ENCODE measurements around the gene ZNF346.
"Not testable (repeated sequence)": the region's sequence is repeated elsewhere in the genome, so short reads cannot be mapped to it uniquely, and the experiment has no call there.

ZNF346 gene, protein sequence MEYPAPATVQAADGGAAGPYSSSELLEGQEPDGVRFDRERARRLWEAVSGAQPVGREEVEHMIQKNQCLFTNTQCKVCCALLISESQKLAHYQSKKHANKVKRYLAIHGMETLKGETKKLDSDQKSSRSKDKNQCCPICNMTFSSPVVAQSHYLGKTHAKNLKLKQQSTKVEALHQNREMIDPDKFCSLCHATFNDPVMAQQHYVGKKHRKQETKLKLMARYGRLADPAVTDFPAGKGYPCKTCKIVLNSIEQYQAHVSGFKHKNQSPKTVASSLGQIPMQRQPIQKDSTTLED

DNA sequence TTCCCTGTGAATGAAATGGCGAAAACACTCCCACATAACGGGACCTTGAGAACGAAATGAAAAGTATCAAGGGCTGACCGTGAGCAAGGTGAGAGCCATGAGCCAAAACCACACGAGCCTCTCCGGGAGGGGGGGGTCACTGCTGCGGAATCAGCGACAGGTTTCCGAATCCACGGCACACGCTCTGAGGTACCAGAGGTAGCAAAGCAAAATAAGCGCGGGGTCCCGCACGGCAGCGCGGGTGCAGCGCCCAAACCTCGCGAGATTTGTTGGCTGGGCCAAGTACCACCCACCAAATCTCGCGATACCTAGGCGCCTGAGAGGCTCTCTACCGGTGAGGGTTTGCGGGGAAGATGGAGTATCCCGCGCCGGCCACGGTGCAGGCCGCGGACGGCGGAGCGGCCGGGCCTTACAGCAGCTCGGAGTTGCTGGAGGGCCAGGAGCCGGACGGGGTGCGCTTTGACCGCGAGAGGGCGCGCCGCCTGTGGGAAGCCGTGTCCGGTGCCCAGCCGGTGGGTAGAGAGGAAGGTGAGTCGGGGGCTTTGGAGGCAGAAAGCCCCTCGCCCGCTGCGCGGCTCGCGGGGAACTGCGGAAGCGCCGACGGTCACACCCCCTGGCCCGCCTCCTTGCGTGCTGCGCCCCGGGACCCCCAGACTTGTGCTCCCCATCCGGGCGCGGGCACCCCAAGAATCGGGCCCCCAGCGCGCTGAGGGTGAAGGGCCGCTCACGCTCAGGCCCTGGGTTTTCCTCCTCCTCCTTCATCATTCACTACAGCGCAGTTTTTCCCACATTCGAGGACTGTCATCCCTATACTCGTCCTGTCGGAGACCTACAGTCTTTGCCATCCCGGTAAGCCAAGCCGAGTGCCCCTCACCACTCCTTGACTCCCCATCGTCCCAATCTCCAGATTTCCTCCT is at the start of gene ZNF346:
Gene ZNF346, plus strand, starts transcription at position 311 of the 917 bp plus-strand sequence. Its CDS starts 43 bp downstream, at position 354.
- peak; percentile 74 for DNase-seq (ENCODE audit: low read depth, low spot score)

DNA sequence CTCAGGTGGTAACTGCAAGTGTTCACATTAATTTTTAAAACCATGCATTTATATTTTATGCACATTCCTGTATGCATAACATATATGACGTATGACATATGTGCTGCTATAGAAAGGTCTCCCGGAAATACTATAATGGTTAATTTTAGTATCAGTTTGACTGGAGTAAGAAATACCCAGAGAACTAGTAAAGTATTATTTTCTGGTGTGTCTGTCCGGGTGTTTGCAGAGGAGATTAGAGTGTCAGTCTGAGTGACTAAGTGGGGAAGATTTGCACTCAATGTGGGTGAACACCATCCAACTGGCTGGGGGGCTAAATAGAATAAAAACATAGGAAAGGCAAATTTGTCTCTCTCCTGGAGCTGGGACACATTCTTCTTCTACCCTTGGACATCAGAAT is 42.8 kb upstream of the ZNF346 start:
- DNase-seq (ENCODE audit: low read depth, low spot score), result no peak

DNA sequence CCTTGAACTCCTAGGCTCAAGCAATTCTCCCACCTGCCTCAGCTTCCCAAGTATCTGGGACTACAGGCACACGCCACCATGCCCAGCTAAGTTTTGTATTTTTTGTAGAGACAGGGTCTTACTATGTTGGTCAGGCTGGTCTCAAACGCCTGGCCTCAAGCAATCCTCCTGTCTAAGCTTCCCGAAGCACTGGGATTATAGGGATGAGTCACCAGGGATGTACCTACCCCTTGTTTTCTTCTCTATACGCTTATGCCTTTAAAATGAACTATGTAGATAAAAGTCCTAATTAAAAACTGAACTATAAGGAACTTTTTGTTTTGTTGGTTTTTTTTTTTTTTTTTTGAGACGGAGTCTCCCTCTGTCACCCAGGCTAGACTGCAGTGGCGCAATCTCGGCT is 41.7 kb upstream of the ZNF346 start:
- no peak for DNase-seq (ENCODE audit: low read depth, low spot score)

- not testable (repeated sequence) for DNase-seq (ENCODE audit: low read depth, low spot score)
Observed at GRCh38 chr5:176983112-176983511, 39.4 kb upstream of the ZNF346 start.

- DNase-seq (ENCODE audit: low read depth, low spot score), result not testable (repeated sequence)
Observed at GRCh38 chr5:176983593-176983992, 38.9 kb upstream of the ZNF346 start.

DNA sequence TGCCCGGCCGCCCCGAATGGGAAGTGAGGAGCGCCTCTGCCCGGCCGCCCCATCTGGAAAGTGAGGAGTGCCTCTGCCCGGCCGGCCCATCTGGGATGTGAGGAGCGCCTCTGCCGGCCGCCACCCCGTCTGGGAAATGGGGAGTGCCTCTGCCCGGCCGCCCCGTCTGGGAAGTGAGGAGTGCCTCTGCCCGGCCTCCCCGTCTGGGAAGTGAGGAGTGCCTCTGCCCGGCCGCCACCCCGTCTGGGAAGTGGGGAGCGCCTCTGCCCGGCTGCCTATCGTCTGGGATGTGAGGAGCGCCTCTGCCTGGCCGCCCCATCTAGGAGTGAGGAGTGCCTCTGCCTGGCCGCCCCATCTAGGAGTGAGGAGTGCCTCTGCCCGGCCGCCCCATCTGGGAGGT is 38.3 kb upstream of the ZNF346 start:
- not testable (repeated sequence) for DNase-seq (ENCODE audit: low read depth, low spot score)

- DNase-seq (ENCODE audit: low read depth, low spot score), result no peak
Observed at GRCh38 chr5:176985516-176985915, 37.0 kb upstream of the ZNF346 start.

DNA sequence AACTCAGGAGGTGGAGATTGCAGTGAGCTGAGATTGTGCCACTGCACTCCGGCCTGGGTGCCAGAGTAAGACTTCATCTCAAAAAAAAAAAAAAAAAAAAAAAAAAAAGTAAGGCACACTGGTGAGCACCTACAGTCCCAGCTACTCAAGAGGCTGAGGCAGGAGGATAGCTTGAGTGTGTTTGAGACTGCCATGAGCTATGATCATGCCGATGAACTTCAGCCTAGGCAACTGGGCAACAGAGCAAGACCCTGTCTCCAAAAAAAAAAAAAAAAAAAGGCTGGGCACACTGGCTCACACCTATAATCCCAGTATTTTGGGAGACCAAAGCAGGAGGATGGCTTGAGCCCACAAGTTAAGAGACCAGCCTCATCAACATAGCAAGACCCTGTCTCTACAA is 36.2 kb upstream of the ZNF346 start:
- DNase-seq (ENCODE audit: low read depth, low spot score), result no peak

DNA sequence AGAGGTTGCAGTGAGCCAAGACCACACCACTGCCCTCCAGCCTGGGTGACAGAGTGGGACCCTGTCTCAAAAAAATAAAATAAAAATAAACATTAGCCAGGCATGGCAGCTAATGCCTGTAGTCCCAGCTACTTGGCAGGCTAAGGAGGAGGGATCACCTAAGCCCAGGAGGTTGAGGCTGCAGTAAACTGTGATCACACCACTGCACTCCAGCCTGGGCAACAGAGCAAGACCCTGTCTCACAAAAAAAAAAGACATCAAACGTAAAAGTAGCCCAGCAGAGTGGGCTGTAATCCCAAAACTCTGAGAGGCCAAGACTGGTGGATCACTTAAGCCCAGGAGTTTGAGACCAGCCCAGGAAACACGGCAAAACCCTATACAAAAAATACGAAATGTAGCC is 34.9 kb upstream of the ZNF346 start:
- no peak for DNase-seq (ENCODE audit: low read depth, low spot score)

DNA sequence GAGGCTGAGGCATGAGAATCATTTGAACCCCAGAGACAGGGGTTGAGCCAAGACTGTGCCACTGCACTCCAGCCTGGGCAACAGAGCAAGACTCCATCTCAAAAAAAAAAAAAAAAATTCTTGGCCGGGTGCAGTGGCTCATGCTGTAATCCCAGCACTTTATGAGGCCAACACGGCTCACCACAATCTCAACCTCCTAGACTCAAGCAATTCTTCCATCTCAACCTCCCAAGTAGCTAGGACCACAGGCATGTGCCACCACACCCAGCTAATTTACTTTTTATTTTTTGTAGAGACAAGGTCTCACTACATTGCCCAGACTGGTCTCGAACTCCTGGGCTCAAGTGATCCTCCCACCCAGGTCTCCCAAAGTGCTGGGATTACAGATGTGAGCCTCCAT is 29.4 kb upstream of the ZNF346 start:
- not testable (repeated sequence) for DNase-seq (ENCODE audit: low read depth, low spot score)

GRCh38 chr5:176994460-176995121 is 27.9 kb upstream of the ZNF346 start:
- DNase-seq (ENCODE audit: low read depth, low spot score), result no peak

DNA sequence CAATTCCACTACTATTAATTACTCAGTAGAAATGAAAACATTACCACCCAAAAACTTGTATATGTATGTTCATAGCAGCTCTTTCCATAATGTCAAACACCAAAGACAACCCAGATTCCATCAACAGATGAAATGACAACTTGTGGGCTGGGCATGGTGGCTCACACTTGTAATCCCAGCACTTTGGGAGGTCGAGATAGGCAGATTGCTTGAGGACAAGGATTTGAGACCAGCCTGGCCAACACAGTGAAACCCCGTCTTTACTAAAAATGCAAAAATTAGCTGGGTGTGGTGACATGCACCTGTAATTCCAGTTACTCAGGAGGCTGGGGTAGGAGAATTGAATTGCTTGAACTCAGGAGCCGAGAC is 27.4 kb upstream of the ZNF346 start:
- no peak for DNase-seq (ENCODE audit: low read depth, low spot score)

GRCh38 chr5:176995896-176996767 is 26.4 kb upstream of the ZNF346 start:
- DNase-seq (ENCODE audit: low read depth, low spot score), result no peak

- DNase-seq (ENCODE audit: low read depth, low spot score), result no peak
Observed at GRCh38 chr5:176996780-176997179, 25.7 kb upstream of the ZNF346 start.

- DNase-seq (ENCODE audit: low read depth, low spot score), result no peak
Observed at GRCh38 chr5:176998828-176999227, 23.7 kb upstream of the ZNF346 start.

- DNase-seq (ENCODE audit: low read depth, low spot score), result not testable (repeated sequence)
Observed at GRCh38 chr5:176999526-176999925, 23.0 kb upstream of the ZNF346 start.

GRCh38 chr5:177003649-177004048 is 18.8 kb upstream of the ZNF346 start:
- DNase-seq (ENCODE audit: low read depth, low spot score), result no peak

- DNase-seq (ENCODE audit: low read depth, low spot score), result no peak
Observed at GRCh38 chr5:177004961-177005360, 17.5 kb upstream of the ZNF346 start.

DNA sequence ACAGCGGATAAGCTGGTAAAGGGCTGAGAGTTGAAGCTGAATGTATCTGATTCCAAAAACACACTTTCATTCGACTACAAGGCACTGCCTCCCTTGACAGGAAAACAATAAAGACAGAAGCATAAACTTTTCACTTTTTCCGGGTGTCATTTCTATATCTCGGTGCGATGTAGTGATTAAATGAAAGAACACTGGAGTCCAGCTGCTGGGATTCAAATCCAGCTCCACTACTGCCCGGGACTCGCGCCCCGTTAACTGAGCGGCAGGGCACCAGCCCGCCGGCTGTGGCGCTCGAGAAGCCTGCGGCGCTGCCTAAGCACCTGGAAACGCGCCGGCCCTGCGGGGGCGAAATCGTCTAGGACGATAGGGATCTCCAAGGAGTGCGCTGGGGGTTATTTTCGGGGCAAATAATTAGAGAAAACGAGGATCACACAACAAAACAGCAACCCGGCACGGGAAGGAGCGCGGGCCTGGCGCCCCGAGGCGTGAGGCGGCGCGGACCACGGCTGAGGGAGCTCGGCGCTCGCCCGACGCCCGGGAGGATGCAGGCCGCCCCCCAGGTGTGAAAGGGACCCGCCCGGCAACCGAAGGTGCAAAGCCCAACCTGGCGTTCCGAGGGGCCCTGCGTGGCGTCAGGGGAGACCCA is 16.8 kb upstream of the ZNF346 start:
- DNase-seq (ENCODE audit: low read depth, low spot score), result peak; percentile 24

DNA sequence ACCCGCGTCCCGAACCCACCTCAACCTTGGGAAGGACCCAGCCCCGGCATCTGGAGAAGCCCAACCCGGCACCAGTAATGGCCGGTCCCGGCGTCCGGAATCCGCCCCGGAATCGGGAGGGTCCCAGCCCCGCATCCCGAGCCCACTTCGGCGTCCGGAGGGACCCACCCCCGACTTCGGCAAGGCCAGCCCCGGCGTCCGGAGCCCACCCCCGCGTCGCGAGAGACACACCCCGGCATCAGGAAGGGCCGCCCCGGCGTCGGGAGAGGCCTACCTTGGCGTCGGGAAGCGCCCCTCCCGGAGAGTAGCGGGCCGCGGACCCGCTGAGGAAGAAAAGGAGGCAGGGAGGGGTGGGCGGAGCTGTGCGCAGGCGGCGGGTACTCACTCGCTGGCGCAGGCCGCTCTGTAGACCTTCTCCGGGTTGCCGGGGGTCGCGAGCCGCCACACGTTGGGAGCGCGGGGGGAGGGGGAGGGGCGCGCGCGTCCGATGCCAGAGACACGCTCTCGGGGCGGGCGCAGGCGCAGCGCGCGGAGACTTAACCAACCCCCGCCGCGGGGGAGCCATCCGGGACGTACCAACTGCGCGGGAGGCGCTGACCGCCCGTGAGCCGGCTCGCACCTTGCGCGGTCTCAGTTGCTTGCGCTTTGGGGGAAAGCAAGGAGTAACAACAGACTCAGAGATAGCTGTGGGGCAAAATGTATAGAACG is 16.1 kb upstream of the ZNF346 start, which contains the start of gene UIMC1:
Gene UIMC1, minus strand, starts transcription at position 515 of the 708 bp plus-strand sequence. CDS start 24,164 bp downstream, outside the sequence.
- peak; percentile 82 for DNase-seq (ENCODE audit: low read depth, low spot score)
